ENCODE data around the gene TBCD. TPM values are rescaled to one million over a fixed set of nuclear protein-coding genes. Genes with fewer than 3 reads are reported as not detected.

TBCD gene
- total and polyA plus RNA-seq, 9 of the 15 experiments (the other 6 are each of a cell fraction or from before 2014, with no cell fraction given) = 8.9 to 98.5 (median 28.0) TPM

DNA sequence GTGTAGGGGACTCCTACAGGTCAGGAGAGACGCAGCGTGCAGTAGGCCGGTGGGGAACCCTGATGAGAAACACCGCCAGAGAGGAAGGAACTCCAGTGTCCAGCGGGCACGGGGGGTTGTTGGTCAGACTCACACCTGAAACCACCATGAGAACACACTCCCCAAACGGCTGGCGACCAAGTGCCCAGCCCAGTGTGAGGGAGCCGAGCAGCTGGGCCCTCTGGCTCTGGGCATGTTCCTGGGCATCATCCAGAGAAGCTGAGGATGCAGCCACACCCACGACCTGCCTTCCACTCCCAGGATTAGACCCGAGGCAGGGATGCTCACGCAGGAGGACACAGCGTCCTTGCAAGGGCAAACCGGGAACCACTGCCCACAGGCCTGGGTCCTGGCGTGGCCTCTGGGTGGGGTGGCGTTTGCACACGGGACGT lies 196.2 kb downstream of the TBCD start:
- no peak for ATAC-seq
- WGBS (ENCODE audit: insufficient coverage, low coverage, missing lambda C conversion rate) = 90% methylated on average over 18 of the region's 18 CpGs

More for the DNA sequence above, 196.2 kb downstream of the TBCD start:
- CTCF ChIA-PET (ENCODE audit: low intra/inter-chr PET ratio) = no interaction called here
- Histone ChIP-seq H4K20me1 (replicated peaks; ENCODE audit: control insufficient read depth, insufficient read depth, low read length) (no peaks in the 10 kb centered on the region), H3K36me3 (ENCODE audit: control insufficient read depth, insufficient read depth, low read length) (peaks cover 18% of the 10 kb centered on the region; the same call in 2 of the 3 replicates), H2AFZ (ENCODE audit: low read depth, low read length) (no peak overlapping the region), H3K4me3 (no peak overlapping the region), H3K9me1 (ENCODE audit: control insufficient read depth, insufficient read depth, low read length) (no peaks in the 10 kb centered on the region), H3K79me2 (ENCODE audit: control insufficient read depth, insufficient read depth, low read length) (no peaks in the 10 kb centered on the region), H3K9ac (ENCODE audit: insufficient read depth in 1 of 2, low read depth in 2 of 2, low read length in 2 of 2) (no peak overlapping the region), H3K9me3 (replicated peaks; ENCODE audit: control insufficient read depth, insufficient read depth, low read depth, low read length) (peaks cover 23% of the 10 kb centered on the region), H3K4me1 (replicated peaks in 1 of 2; ENCODE audit: control insufficient read depth in 2 of 2, insufficient read depth in 2 of 2, low read length in 2 of 2) (peaks cover 0 to 4% of the 10 kb centered on the region in 2 experiments; a peak in 1 of 5 replicates), H3K27ac (ENCODE audit: extremely low read depth, low read depth, low read length) (no peak overlapping the region), H3K4me2 (ENCODE audit: insufficient read depth, low read length) (no peak overlapping the region), H3K27me3 (ENCODE audit: control insufficient read depth in 2 of 2, insufficient read depth in 2 of 2, low read length in 2 of 2) (no peaks in the 10 kb centered on the region)
- in situ Hi-C loops (cut with MboI) (no loop called here), intact Hi-C loops (cut with micrococcal nuclease) (no loop called here)
- POLR2A ChIA-PET = no interaction called here
- no TSS peak for BruUV-seq (replicated peaks)
- no peak for TF ChIP-seq ARID2 (IDR thresholded peaks at IDR 0.05)
- TF ChIP-seq ZNF830 (CRISPR knock-in tag; IDR thresholded peaks at IDR 0.05) = no peak
- no peak for TF ChIP-seq HMBOX1 (IDR thresholded peaks at IDR 0.05)
- TF ChIP-seq CEBPG (CRISPR knock-in tag; IDR thresholded peaks at IDR 0.05) = no peak
- no peak for TF ChIP-seq CEBPG (tag; conservative IDR thresholded peaks at IDR 0.05 in 1 of 2, IDR thresholded peaks at IDR 0.05 in 1 of 2)
- TF ChIP-seq SNRNP70 (optimal IDR thresholded peaks at IDR 0.05; ENCODE audit: low read depth, low read length) = no peak
- TF ChIP-seq POLR2G (IDR thresholded peaks at IDR 0.05; ENCODE audit: low read depth, low read length) = peak; percentile 48; the same call in 1 of the 2 replicates
- no peak for TF ChIP-seq STAT5B (CRISPR knock-in tag; IDR thresholded peaks at IDR 0.05)
- FAIRE-seq (no peak), DNase-seq (ENCODE audit: extremely low read depth in 1 of 4, low spot score in 3 of 4) (no peak)
